GM19239 (cell line): ENCODE results near the gene CNNM3.

Experiments used
- DNase-seq: peaks from one replicate; pipeline ENCODE4 v3.0.0; 2011; ENCODE audit warnings: low spot score; ENCODE audit not compliant: insufficient read length
- FAIRE-seq: peaks from 2 replicates; lab custom pipeline; 2011; peaks lifted over from hg19 to GRCh38; lab: Jason Lieb, UNC

Gene CNNM3

GRCh38 chr2:96873651-96874096 is 57.6 kb downstream of the CNNM3 start:
- FAIRE-seq: no peak

DNA sequence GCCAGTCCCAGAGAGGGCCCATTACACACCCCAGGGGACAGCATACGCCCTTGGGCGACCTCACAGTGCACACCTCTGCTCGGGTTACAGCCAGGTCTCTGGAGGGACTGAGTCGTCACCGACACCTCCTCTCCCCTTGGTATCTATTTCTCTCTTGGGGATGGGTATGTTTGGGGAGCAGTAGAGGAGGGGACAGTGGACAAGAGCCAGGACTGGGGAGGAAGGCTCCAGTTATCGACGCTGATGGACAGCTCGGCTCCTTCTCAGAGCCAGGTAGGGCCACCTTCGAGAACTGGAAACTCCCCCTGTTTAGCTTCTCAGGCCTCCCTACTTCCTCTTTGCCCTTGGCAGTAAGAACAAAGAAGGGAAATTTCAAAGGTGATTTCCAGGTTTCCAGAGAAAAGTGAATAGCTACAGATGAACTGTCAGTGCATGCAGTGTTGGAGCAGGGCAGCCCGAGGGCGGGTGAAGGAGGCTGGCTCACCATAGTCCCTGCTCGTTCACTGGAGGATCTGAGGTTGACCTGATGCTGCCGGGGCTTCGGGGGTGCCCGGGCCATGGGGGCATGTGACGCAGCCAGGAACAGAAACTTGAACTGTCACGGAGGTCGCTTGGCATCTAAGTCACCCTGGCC is 58.2 kb downstream of the CNNM3 start:
- DNase-seq (no peak), FAIRE-seq (peak; percentile 58)

More at GRCh38 chr2:96873651-96874096, 57.6 kb downstream of the CNNM3 start:
- DNase-seq: no peak

GRCh38 chr2:96875498-96876268 is 59.6 kb downstream of the CNNM3 start:
- FAIRE-seq: no peak
- no peak for DNase-seq

DNA sequence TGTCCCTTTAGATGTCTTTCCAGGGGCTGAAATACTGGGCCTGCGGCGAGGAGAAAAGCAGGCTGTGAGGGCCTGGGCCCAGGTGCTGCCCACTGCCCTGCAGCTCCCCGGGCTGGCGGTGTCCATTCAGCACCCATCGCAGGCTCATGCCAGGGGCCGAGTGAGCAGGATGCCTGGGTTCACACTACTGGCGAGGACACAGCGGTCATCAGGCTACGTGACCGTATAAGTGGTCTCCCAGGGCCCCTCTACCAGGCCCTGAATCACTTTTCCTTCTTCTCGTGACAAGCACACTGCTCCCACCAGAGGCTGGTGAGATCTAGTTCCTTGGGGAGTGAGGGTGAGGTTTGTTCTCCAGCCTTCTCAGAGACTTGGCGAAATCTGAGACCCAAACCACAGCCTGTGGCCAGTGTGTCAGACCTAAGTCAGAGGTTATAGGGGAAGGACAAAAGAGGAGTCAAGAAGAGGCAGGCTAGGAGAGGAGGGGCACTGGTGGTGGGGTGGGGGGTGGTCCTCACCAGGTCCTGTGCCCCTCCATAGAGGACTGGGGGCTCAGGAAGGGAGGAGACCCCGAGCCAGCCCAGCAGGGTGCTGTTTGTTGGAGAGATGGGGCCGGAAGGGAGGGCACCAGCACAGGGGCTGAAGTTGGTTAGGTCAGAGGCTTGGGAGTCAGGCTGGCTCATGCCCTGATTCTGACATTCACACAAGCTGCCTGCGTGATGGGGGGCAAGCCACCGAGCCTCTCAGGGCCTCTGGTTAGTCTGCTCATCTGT is 60.4 kb downstream of the CNNM3 start:
- no peak for FAIRE-seq
- DNase-seq: no peak

- FAIRE-seq: no peak
- no peak for DNase-seq
Measured at GRCh38 chr2:96877042-96877451, 61.0 kb downstream of the CNNM3 start.

DNA sequence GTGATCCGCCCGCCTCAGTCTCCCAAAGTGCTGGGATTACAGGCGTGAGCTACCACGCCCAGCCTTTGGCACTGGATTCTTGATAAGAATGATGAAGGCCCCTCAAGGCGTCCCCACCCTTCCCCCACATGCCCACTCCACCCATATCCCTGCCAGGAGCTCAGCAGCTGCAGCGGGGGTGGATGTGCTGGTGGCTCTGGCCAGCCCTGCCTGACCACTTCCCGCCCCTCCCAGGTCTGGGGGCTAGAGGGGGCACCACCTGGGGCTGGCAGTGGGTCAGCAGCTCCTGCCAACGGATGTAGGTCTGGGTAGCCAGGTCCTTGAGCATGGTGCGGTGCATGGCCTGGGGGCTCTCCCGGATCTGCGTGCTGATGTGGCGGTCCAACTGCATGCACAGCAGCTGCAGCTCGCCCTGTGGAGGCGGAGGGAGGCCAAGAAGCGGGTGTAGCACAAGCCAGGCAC is 61.6 kb downstream of the CNNM3 start:
- DNase-seq (no peak), FAIRE-seq (no peak)

- FAIRE-seq (no peak), DNase-seq (no peak)
Measured at GRCh38 chr2:96878171-96878570, 62.1 kb downstream of the CNNM3 start.

DNA sequence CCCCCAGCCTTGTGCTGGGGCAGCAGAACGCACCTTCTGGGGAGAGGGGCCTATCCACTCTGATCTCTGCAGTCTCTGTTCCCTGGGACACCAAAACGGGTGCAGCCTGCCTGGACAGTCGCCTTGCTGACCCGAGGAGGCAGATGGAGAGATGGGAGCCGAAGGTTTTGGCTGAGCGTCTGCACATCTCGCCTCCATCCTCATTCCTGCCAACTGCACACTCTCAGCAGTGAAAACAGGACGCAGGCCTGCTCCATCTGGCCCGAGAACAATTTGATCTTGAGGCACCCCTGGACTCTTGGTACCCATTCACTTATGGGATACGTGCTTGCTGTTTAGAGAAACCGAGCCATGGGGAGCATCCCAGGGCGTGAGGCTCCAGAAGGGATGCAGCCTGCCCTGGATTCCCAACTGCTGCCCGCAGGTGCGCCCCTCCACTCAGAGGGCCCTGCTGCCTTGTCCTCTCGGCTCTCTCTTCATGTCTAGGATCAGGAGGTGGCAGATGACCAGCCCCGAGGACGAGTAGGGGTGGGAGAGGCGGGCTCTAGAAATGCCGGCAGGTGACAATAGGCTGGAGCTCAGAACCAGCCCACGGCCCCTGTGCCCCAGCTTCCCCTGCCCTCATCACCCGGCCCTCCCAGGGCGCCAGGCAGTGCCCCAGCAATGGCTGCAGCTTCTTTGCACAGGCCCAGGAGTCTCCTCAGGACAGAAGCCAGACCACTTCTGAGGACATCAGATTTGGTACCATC is 62.9 kb downstream of the CNNM3 start:
- no peak for DNase-seq
- no peak for FAIRE-seq

DNA sequence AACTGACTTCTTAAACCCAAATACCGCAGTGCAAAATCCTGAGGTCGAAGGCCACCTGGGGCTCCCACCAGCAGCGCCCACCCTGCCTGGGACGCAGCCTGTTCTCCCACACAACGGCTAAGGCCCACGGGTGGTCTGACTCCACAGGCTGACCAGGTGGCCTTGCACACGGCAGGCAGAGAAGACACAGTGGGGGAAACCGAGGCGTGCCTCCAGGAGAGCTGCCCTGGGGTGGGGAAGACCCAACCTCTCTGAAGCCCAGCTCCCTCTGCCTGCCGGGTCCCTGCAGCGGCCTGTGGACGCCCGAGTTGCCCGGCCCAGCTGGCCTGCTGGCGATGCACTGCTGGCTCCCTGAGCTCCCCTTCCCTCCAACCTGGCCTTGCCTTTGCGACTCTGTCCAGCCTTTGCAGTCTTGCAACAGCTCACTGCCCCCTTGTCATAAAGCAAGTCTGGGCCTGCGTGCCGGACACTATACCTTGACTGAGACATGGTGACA is 63.5 kb downstream of the CNNM3 start:
- DNase-seq: no peak
- FAIRE-seq: no peak

DNA sequence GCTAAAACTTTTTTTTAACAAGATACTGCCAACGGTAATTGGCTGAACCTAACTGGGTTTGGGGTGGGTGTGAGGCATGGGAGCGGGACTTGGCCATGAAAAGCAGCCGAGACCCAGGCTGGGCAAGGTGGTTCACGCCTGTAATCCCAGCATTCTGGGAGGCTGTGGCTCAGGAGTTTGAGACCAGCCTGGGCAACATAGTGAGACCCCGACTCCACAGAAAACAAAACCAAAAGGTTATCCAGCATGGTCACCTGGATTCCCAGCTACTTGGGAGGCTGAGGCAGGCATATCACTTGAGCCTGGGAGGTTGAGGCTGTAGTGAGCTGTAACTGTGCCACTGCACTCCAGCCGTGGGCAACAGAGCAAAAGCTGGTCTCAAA is 64.8 kb downstream of the CNNM3 start:
- FAIRE-seq (no peak), DNase-seq (no peak)

GRCh38 chr2:96881349-96882195 is 65.5 kb downstream of the CNNM3 start:
- FAIRE-seq (no peak), DNase-seq (no peak)

- FAIRE-seq: no peak
Measured at GRCh38 chr2:96882230-96882629, 66.2 kb downstream of the CNNM3 start.

DNA sequence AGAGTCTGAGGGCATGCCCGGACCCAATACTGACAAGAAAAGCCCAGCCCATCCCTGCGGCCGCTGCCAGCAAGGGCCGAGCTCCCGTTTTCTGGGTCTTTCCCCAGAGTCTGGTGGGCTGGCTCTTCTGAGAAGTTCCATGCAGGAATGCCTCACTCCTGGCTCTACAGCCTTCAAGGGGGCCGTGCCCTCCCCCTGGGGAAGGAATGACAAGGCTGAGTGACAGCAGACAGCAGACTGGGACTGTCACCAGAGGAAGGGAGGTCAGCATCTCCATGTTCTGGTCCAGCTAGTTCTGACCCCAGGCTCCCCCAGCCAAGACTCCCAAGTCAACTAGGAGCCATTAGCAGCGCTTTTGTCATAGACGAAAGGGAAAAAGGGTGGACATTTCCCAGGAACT is 66.8 kb downstream of the CNNM3 start:
- FAIRE-seq (no peak), DNase-seq (no peak)

More at GRCh38 chr2:96882230-96882629, 66.2 kb downstream of the CNNM3 start:
- no peak for DNase-seq

- no peak for FAIRE-seq
- no peak for DNase-seq
Measured at GRCh38 chr2:96883306-96883705, 67.2 kb downstream of the CNNM3 start.
